Activated naive CD8-positive, alpha-beta T cell treated with anti-CD3 and anti-CD28 coated beads, Interleukin-2, amount 50 U/mL, for 24 hours (primary cell): ENCODE data around the gene DGKE.

Source experiments
- ATAC-seq: fragments of 150-1000 bp; cut with Tn5 transposase; one replicate; pipeline ENCODE4 v1.10.0; 2021
- DNase-seq: peaks from one replicate; pipeline ENCODE4 v3.0.0; 2021
- H3K27ac Mint-ChIP-seq: one replicate; pipeline ENCODE4 v1.8.0; 2021; ENCODE audit warnings: mild to moderate bottlenecking, mixed read lengths
- H3K27me3 Mint-ChIP-seq: one replicate; pipeline ENCODE4 v1.8.0; 2021; ENCODE audit warnings: mixed read lengths
- H3K36me3 Mint-ChIP-seq: one replicate; pipeline ENCODE4 v1.8.0; 2021; ENCODE audit warnings: low read depth, mixed read lengths
- H3K4me1 Mint-ChIP-seq: one replicate; pipeline ENCODE4 v1.8.0; 2021; ENCODE audit warnings: mixed read lengths
- H3K4me3 Mint-ChIP-seq: one replicate; pipeline ENCODE4 v1.8.0; 2021; ENCODE audit warnings: mild to moderate bottlenecking, moderate library complexity, mixed read lengths
- H3K9me3 Mint-ChIP-seq: one replicate; pipeline ENCODE4 v1.8.0; 2021; ENCODE audit warnings: mixed read lengths

Gene DGKE

GRCh38 chr17:56914581-56915273, 80.8 kb downstream of the DGKE start:
- Mint-ChIP-seq H3K9me3 (peaks cover 20% of the 10 kb centered on the region), H3K27ac (peak overlapping the region; percentile 97), H3K27me3 (no peaks in the 10 kb centered on the region), H3K36me3 (peaks cover 22% of the 10 kb centered on the region), H3K4me1 (peaks cover 73% of the 10 kb centered on the region), H3K4me3 (peak overlapping the region; percentile 97)
- DNase-seq, result no peak
- no peak for ATAC-seq

- no peak overlapping the region for H3K27ac Mint-ChIP-seq
- peaks cover 8% of the 10 kb centered on the region for H3K36me3 Mint-ChIP-seq
- H3K9me3 Mint-ChIP-seq, result peaks cover 20% of the 10 kb centered on the region
- peaks cover 51% of the 10 kb centered on the region for H3K4me1 Mint-ChIP-seq
- no peak overlapping the region for H3K4me3 Mint-ChIP-seq
- ATAC-seq (no peak), DNase-seq (no peak)
- H3K27me3 Mint-ChIP-seq, result peaks cover 2% of the 10 kb centered on the region
Observed at GRCh38 chr17:56917559-56918296, 83.8 kb downstream of the DGKE start.

- Mint-ChIP-seq H3K27ac (peak overlapping the region; percentile 52), H3K27me3 (peaks cover 2% of the 10 kb centered on the region), H3K9me3 (peaks cover 20% of the 10 kb centered on the region), H3K4me1 (peaks cover 51% of the 10 kb centered on the region), H3K4me3 (no peak overlapping the region), H3K36me3 (peaks cover 8% of the 10 kb centered on the region)
- DNase-seq, result no peak
- peak; percentile 3 for ATAC-seq
Observed at GRCh38 chr17:56918916-56919315, 85.0 kb downstream of the DGKE start.
